Fibroblast of skin of back (primary cell): ENCODE results near the gene PCBP3.

Source experiments
- DNase-seq: peaks from one replicate; pipeline ENCODE4 v3.0.0-alpha.2; 2013

The PCBP3 gene

DNA sequence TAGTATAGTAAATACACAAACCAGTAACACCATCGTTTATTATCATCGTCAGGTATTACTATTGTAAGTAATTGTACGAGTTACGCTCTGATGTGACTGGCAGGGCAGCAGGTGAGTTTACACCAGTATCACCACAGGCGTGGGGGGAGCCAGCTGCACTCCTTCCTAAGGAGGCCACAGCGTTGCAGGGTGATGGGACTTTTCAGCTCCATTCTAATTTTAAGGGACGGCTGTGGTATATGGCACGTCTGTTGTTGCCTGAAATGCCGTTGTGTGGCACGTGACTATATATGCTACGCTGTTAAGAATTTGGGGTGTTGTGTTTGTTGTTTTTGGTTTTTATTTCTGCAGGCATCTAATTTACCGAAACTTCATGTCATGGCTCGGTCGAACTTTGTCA lies 173.3 kb downstream of the PCBP3 start:
- no peak for DNase-seq

GRCh38 chr21:45817345-45817744 lies 173.8 kb downstream of the PCBP3 start:
- DNase-seq = no peak

GRCh38 chr21:45818276-45818903 lies 174.9 kb downstream of the PCBP3 start:
- DNase-seq = no peak

- DNase-seq = peak; percentile 84
These were observed 175.4 kb downstream of the PCBP3 start for GRCh38 chr21:45818904-45819285.

- DNase-seq = no peak
These were observed 176.1 kb downstream of the PCBP3 start for GRCh38 chr21:45819478-45820170.

DNA sequence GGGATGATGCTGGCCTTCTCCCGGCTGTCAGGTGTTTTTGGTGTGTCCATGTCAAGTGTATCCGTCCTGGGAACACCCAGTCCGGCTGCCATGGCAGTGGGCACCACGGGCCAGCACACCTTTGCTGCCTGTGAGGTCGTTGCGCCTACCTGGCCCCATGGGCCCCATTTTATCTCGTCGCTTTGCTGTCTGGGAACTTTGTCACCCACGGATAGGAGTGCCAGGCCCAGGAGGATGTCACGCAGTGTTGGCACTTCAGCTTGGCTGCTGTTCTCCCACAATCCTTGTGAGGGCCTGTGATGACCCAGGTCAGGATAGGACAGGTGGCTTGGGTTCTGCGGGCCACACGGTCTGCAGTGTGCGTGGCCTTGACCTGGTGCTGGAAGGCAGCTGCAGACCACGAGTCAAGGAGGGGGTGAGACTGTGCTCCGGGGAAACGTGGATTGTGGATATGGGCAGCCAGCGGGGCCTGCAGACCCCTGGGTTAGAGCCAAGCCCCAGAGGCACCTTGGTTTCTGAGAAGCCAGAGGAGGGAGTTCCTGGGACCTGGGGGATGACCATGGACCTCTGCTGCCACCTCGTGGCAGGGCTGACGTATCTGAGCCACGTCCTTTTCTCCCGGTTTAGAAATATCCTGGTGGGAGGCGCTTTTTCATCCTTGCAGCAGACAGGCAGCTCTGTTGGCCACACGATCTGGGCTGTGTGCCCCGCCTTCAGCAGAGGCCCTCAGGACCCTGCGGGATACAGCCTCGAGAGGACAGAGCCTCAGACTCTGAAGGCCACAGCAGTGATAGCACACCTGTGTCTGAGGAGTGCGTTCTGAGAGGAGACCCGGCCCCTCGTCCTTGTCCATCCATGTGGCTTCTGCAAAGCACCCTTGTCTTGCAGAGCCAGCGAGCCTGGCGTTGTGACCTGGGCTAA lies 176.9 kb downstream of the PCBP3 start:
- DNase-seq = peak; percentile 84

GRCh38 chr21:45821315-45821962 lies 177.9 kb downstream of the PCBP3 start:
- no peak for DNase-seq

DNA sequence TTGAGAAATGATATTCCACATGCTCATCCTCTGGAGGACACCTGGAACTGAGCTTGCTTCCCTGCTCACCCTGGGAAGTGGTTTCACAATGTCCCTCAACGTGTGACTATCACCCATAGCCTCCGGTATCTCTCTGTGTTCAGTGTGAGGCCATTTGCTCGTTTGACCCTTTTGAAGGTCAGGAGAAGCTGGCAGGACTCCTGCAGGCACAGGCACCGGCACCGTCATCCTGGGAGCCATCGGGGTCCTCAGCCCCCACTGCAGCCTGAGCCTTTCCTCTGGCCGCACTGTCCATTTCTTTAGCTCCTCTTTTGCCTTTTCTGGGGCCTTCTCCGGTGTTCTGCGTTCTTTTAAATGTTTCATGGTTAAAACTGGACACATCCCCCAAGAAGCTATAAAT lies 178.5 kb downstream of the PCBP3 start:
- no peak for DNase-seq

DNA sequence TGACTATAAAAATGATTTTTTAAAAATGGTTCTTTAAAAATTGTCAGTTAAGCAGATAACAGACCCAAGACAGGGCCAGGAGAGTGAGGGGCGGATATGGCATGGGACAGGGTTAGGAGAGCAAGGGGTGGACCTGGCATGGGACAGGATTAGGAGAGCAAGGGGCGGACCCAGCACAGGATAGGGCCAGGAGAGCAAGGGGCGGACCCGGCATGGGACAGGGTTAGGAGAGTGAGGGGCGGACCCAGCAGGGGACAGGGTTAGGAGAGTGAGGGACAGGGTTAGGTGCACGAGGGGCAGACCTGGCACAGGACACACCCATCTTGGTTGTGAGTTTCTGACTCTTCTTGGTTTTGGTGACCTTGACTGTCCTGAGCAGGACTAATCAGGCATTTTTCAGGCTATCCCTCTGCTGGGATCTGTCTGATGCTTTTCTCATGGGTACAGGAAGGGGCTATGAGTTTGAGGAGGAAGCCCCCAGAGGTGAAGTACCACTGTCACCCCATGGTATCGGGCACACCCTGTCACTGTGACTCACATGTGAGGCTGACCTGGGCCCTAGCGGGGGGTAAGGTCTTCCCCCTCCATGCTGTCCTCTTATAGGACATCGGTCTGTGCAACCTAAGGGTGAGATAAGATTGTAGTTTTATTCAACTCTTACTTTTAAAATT lies 179.0 kb downstream of the PCBP3 start:
- DNase-seq = no peak

DNA sequence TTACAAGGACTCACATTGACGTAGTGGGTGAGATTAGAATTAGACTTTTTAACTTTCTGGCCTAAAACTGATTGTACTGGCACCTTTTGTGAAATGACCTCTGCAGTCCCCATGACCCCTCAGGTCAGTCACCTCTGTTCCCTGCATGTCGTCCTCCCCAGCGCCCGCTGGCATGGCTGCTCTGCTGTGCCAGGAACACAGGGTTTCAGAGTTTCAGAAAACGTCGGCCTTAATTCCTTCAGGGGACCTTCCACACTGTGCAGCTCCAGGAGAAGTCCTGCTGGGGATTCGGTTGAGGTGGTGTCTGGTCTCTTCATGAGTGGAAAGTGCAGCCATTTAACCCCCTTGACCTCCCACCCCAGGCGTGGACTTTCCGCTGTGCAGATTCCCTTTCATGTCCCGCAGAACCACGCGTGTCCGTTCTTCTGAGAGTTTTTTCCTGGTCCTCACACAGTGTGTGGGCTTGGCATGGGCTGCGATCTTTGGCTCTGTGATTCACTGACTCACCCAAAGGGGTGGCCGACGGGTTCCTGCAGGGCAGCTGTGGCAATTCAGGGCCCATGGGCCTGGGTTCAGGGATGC lies 179.7 kb downstream of the PCBP3 start:
- DNase-seq = no peak

- DNase-seq = no peak
These were observed 181.2 kb downstream of the PCBP3 start for GRCh38 chr21:45824546-45825215.

- no peak for DNase-seq
These were observed 181.7 kb downstream of the PCBP3 start for GRCh38 chr21:45825219-45825618.

DNA sequence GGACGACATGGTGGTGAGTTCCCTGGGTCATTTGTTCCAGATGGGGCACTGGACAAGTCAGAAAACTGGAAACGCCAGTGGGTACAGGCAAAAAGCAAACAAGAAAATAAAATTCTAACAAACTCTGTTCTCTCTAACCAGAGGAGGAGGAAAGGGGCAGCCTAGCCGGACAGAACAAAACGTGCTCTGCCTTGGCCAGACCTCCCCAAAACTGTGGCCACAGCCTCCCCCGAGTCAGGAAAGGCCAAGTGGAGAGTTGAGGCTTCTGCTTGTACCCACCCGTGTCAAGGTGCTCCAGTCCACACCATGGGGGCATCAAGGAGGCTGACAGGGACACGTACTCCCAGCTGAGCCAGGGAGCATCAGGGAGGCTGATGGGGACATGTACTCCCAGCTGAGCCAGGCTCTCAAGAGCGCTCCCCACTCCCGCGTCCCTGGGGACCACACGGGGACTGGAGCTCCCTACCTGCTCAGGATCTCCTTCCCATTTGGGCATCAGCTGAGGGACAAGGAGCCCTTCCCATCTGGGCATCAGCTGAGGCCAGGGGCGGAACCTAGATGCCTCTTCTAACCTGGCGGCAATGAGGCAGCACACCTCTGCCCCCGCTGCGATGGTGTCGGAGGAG lies 183.3 kb downstream of the PCBP3 start:
- no peak for DNase-seq

- DNase-seq = no peak
These were observed 183.8 kb downstream of the PCBP3 start for GRCh38 chr21:45827302-45827692.

DNA sequence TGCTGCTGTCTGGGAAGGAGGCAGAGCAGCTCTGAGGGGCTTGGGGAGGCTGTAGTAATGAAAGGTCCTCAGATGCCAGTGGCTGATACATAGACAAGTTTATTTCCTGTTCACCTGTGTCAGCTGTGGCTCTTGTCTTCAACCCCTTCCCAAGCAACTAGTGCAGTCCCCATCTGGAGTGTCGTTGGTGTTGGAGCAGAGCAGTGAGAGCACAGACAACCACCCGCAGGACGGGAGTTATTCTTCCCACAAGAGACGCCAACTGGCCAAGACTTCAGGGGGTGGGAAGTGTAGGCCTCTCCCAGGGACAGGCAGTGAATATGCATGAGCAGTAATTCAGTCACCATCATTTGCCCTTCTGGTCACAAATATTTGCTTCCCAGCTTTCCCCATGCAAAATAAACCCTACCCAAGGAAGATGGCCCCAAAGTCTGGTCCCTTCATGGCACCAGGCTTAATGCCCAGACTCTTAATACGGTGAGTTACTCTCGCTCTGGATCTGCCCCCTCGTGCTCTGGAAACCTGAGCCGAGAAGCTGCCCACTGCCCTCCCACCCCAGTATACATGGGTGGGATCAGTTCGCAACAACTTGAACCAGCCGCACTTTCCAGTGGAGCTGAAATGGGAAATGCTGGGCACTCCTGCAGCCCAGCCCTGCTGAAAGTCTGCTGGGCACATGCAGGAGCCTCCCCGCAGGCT lies 184.5 kb downstream of the PCBP3 start:
- DNase-seq = no peak

GRCh38 chr21:45828580-45829570 lies 185.3 kb downstream of the PCBP3 start:
- DNase-seq = no peak

- DNase-seq = no peak
These were observed 186.1 kb downstream of the PCBP3 start for GRCh38 chr21:45829668-45830067.

DNA sequence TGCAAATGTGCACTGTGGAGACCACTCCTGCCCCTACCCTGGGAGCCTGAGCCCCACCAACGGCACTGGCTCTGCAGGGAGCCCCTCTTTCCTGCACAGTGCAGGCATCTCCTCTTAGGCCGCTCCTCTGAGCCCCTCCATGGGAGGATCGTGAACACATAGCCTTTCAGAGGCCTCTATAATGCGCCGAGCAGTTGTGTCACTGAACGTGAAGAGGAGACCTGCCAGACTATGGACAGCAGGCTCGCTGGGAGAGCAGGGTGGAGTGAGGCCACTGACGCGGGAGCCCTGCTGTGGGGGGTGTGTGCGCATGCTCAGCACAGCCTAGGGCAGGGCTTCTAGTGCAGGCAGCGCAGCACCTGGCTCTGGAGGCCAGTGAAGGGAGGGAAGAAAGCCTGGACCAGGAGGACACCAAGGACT lies 186.7 kb downstream of the PCBP3 start:
- DNase-seq = no peak
